Upper lobe of left lung (tissue), 4 donors: ENCODE results near the gene PEX5L.

Source experiments
- CTCF ChIP-seq, 6 experiments: fragments of 450-650 bp in 4 of 6; fragments of 200-600 bp in 2 of 6; sonication (generic) in 2 of 6; IDR thresholded peaks; one replicate each; pipeline ENCODE4 v1.5.1; 2016 to 2019; ENCODE audit warnings: antibody characterized with exemption in 6 of 6
- POLR2A ChIP-seq, 4 donors: fragments of 450-650 bp; IDR thresholded peaks; one replicate each; pipeline ENCODE4 v1.5.1; 2016 to 2017; ENCODE audit warnings: antibody characterized with exemption in 4 of 4, mild to moderate bottlenecking in 2 of 4

- TF ChIP-seq CTCF (IDR thresholded peaks at IDR 0.05) (no peak), POLR2A (IDR thresholded peaks at IDR 0.05) (no peak)
Measured at GRCh38 chr3:179840985-179841384, 195.8 kb downstream of the PEX5L start.
